ENCODE measurements around the gene RAPGEF4. TPM values are rescaled to one million over a fixed set of nuclear protein-coding genes. Genes with fewer than 3 reads are reported as not detected.

RAPGEF4 gene
- total RNA-seq, 1 experiment from 2014 or later, result 0.98 TPM

- no TSS peak for BruUV-seq (replicated peaks)
- no peak overlapping the region for H3K4me3 ChIP-seq (ENCODE audit: low read depth, low read length)
- H3K9me3 ChIP-seq, result peaks cover 5% of the 10 kb centered on the region; the same call in 1 of the 2 replicates
- no peaks in the 10 kb centered on the region for H3K9me3 Mint-ChIP-seq (ENCODE audit: unreplicated experiment)
- no peak overlapping the region for H3K27ac Mint-ChIP-seq (ENCODE audit: unreplicated experiment)
- H3K4me1 Mint-ChIP-seq (ENCODE audit: low read depth, unreplicated experiment), result no peaks in the 10 kb centered on the region
- no peak for DNase-seq
- no peak for TF ChIP-seq CTCF (IDR thresholded peaks at IDR 0.05; ENCODE audit: insufficient read depth in 1 of 2, low read depth in 1 of 2, low read length in 1 of 2, severe bottlenecking in 1 of 2, unreplicated experiment in 1 of 2)
- ChIA-PET CTCF (no interaction called here), POLR2A (no interaction called here)
- H3K36me3 Mint-ChIP-seq (ENCODE audit: insufficient read depth, unreplicated experiment), result no peaks in the 10 kb centered on the region
- intact Hi-C loops (cut with micrococcal nuclease; ENCODE audit: unreplicated experiment), result no loop called here
- peaks cover 15% of the 10 kb centered on the region for H3K27me3 Mint-ChIP-seq (ENCODE audit: insufficient read depth, unreplicated experiment)
- no peaks in the 10 kb centered on the region for H3K27me3 ChIP-seq (replicated peaks; ENCODE audit: control insufficient read depth, insufficient read depth, low read length)
- no peaks in the 10 kb centered on the region for H3K4me1 ChIP-seq
- no peak overlapping the region for H3K4me3 Mint-ChIP-seq (ENCODE audit: unreplicated experiment)
- no peaks in the 10 kb centered on the region for H3K36me3 ChIP-seq (ENCODE audit: control insufficient read depth, insufficient read depth, low read length)
These were observed 27.4 kb upstream of the RAPGEF4 start for GRCh38 chr2:172708247-172708646.

GRCh38 chr2:172709566-172710291 lies 25.9 kb upstream of the RAPGEF4 start:
- CTCF ChIA-PET, result interaction anchor here (1.0 to 1.4 kb wide), 2 partner anchors 96 to 537 kb away, joined by 3 to 10 read pairs; no protein-coding TSS in a partner anchor
- H3K27ac Mint-ChIP-seq (ENCODE audit: unreplicated experiment), result no peak overlapping the region
- Histone ChIP-seq H3K4me1 (no peaks in the 10 kb centered on the region), H3K36me3 (ENCODE audit: control insufficient read depth, insufficient read depth, low read length) (no peaks in the 10 kb centered on the region), H3K9me3 (peaks cover 5% of the 10 kb centered on the region; the same call in 1 of the 2 replicates), H3K4me3 (ENCODE audit: low read depth, low read length) (no peak overlapping the region), H3K27me3 (replicated peaks; ENCODE audit: control insufficient read depth, insufficient read depth, low read length) (no peaks in the 10 kb centered on the region)
- POLR2A ChIA-PET, result no interaction called here
- peaks cover 15% of the 10 kb centered on the region for H3K27me3 Mint-ChIP-seq (ENCODE audit: insufficient read depth, unreplicated experiment)
- no peak for DNase-seq
- no peak overlapping the region for H3K4me3 Mint-ChIP-seq (ENCODE audit: unreplicated experiment)
- H3K36me3 Mint-ChIP-seq (ENCODE audit: insufficient read depth, unreplicated experiment), result no peaks in the 10 kb centered on the region
- H3K4me1 Mint-ChIP-seq (ENCODE audit: low read depth, unreplicated experiment), result no peaks in the 10 kb centered on the region
- TF ChIP-seq CTCF (IDR thresholded peaks at IDR 0.05; ENCODE audit: insufficient read depth in 1 of 2, low read depth in 1 of 2, low read length in 1 of 2, severe bottlenecking in 1 of 2, unreplicated experiment in 1 of 2), result no peak
- no TSS peak for BruUV-seq (replicated peaks)
- no peaks in the 10 kb centered on the region for H3K9me3 Mint-ChIP-seq (ENCODE audit: unreplicated experiment)
- intact Hi-C loops (cut with micrococcal nuclease; ENCODE audit: unreplicated experiment), result loop anchor here (1.0 to 10.0 kb wide), 3 partner anchors 116 to 535 kb away; no protein-coding TSS in a partner anchor

GRCh38 chr2:172710584-172711047 lies 25.0 kb upstream of the RAPGEF4 start:
- ChIA-PET POLR2A (no interaction called here), CTCF (interaction anchor here (0.6 to 1.4 kb wide), 4 partner anchors 9 to 538 kb away, joined by 3 to 10 read pairs (median 3); no protein-coding TSS in a partner anchor)
- H3K4me1 Mint-ChIP-seq (ENCODE audit: low read depth, unreplicated experiment), result no peaks in the 10 kb centered on the region
- BruUV-seq (replicated peaks), result no TSS peak
- no peaks in the 10 kb centered on the region for H3K36me3 ChIP-seq (ENCODE audit: control insufficient read depth, insufficient read depth, low read length)
- H3K27me3 Mint-ChIP-seq (ENCODE audit: insufficient read depth, unreplicated experiment), result peaks cover 18% of the 10 kb centered on the region
- H3K4me3 Mint-ChIP-seq (ENCODE audit: unreplicated experiment), result no peak overlapping the region
- H3K27me3 ChIP-seq (replicated peaks; ENCODE audit: control insufficient read depth, insufficient read depth, low read length), result no peaks in the 10 kb centered on the region
- H3K4me3 ChIP-seq (ENCODE audit: low read depth, low read length), result no peak overlapping the region
- intact Hi-C loops (cut with micrococcal nuclease; ENCODE audit: unreplicated experiment), result loop anchor here (1.0 to 10.0 kb wide), 3 partner anchors 117 to 536 kb away; no protein-coding TSS in a partner anchor
- H3K9me3 Mint-ChIP-seq (ENCODE audit: unreplicated experiment), result no peaks in the 10 kb centered on the region
- no peaks in the 10 kb centered on the region for H3K4me1 ChIP-seq
- DNase-seq, result peak in 1 of 2 experiments; percentile 59
- no peaks in the 10 kb centered on the region for H3K36me3 Mint-ChIP-seq (ENCODE audit: insufficient read depth, unreplicated experiment)
- peak; percentile 64 to 73 for TF ChIP-seq CTCF (IDR thresholded peaks at IDR 0.05; ENCODE audit: insufficient read depth in 1 of 2, low read depth in 1 of 2, low read length in 1 of 2, severe bottlenecking in 1 of 2, unreplicated experiment in 1 of 2)
- H3K27ac Mint-ChIP-seq (ENCODE audit: unreplicated experiment), result no peak overlapping the region
- H3K9me3 ChIP-seq, result peaks cover 5% of the 10 kb centered on the region; the same call in 1 of the 2 replicates
